COLO668 (cell line): Measurements from ENCODE around the gene BRPF3.
A peak's percentile ranks its signal among the peaks of the same experiment; 100 is the strongest.
"Not testable (repeated sequence)": the region's sequence is repeated elsewhere in the genome, so short reads cannot be mapped to it uniquely, and the experiment has no call there.

Source experiments
- DNase-seq: peaks from one replicate; lab custom pipeline; 2025; ENCODE audit not compliant: unreplicated experiment; lab: John Stamatoyannopoulos, UW

BRPF3 gene

GRCh38 chr6:36200154-36200891 lies 3.8 kb downstream of the BRPF3 start:
- no peak for DNase-seq

DNA sequence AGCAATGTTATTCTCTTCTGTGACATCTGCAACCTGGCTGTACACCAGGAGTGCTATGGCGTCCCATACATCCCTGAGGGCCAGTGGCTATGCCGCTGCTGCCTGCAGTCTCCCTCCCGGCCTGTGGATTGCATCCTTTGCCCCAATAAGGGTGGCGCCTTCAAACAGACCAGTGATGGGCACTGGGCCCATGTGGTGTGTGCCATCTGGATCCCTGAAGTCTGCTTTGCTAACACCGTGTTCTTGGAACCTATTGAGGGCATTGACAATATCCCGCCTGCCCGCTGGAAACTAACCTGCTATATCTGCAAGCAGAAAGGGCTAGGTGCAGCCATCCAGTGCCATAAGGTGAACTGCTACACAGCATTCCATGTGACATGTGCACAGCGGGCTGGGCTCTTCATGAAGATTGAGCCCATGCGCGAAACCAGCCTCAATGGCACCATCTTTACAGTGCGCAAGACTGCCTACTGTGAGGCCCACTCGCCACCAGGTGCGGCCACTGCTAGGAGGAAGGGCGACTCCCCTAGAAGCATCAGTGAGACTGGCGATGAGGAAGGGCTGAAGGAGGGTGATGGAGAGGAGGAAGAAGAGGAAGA lies 4.6 kb downstream of the BRPF3 start:
- no peak for DNase-seq

GRCh38 chr6:36201612-36202011 lies 5.1 kb downstream of the BRPF3 start:
- no peak for DNase-seq

DNA sequence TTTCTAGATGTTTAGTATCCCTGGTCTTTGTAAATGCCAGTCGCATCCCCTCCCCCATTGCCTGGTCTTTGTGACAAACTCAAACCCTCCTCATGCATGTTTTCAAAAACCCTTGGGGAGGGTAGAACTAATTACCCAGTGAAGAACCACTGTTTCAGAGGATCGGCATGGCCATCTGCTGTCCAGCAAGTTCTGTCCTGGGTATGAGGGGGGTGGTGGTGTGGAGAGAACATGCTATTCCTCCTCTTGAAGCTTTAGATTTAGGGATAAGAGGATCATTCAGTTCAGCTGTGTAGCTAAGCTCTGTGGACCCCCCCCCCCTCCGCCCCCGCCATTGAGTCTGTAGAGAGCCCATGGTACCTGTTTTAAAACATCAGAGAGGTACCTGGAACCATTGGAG lies 5.6 kb downstream of the BRPF3 start:
- no peak for DNase-seq

GRCh38 chr6:36204068-36204753 lies 7.7 kb downstream of the BRPF3 start:
- no peak for DNase-seq

DNA sequence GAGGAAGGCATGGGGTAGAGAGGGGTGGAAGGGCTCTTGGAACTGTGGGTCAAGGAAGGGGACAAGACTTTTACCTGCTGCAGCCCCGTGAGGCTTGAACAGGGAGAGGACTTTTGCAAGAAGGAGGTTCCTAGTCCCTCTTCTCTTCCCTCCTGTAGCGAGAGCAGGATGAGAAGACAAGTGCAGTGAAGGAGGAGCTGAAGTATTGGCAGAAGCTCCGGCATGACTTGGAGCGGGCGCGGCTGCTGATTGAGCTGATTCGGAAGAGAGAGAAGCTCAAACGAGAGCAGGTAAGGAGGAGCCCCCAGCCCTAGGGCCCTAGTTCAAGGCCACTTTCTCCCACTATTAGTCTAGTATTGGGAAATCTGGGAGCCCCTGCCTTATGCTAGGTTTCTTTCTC lies 10.6 kb downstream of the BRPF3 start:
- DNase-seq = no peak

DNA sequence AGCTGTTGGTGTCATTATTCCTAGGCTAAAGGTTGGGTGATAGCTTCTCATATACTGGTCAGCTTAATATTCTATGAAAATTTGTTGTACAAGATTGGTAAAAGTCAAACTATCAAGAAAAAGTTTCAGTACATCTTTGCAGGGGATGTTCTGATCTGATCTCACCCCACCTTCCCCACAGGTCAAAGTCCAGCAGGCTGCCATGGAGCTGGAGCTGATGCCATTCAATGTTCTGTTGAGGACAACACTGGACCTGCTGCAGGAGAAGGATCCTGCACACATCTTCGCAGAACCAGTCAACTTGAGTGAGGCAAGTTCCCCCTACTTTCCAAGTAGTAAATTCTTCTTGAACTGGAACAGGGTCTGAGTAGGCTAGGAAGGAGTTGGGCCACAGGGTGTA lies 13.1 kb downstream of the BRPF3 start:
- no peak for DNase-seq

DNA sequence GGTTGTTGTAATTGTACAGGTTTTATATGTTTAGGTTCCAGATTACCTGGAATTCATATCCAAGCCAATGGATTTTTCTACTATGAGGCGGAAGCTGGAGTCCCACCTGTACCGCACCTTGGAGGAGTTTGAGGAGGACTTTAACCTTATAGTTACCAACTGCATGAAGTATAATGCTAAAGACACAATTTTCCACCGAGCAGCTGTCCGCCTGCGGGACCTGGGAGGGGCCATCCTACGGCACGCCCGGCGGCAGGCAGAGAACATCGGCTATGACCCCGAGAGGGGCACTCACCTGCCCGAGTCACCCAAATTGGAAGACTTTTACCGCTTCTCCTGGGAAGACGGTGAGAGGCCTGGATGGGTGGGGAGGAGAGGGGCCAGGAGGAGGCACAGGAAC lies 13.6 kb downstream of the BRPF3 start:
- no peak for DNase-seq

- DNase-seq = no peak
These were observed 14.5 kb downstream of the BRPF3 start for GRCh38 chr6:36210886-36211595.

DNA sequence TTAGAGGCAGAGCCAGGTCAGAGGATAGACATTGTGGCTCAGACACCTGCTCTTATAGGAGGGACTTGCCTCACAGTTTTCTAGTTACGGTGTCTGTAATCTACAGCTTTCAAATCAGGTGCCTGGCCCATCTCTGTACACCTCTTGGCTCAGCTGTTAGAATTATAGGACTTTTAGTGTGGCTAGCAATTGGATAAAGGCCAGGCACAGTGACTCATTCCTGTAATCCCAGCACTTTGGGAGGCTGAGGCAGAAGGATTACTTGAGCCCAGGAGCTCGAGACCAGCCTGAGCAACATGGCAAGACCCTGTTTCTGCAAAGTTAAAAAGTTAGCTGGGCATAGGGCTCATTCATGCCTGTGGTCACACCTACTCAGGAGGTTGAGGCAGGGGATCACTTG lies 20.0 kb downstream of the BRPF3 start:
- no peak for DNase-seq

DNA sequence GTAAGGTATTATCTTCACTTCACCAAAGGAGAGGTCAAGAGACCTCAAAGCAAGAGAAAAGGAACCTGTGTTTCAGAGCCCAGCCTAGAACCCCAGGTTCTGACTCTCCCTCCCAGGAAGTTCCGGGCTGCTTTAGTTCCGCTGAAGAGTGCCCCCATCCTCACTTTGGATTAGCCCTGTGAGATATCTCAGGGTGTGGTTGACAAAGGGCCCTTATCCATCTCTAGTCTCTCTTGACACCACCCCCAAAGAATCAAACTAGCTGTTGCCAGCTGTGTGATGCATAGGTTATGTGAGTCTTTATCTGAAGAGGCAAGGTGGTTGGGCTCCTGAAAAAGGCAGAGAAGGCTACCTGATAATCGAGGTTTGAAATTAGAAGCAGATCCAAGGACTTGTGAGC lies 20.6 kb downstream of the BRPF3 start:
- DNase-seq = no peak

- DNase-seq = no peak
These were observed 21.4 kb downstream of the BRPF3 start for GRCh38 chr6:36217946-36218345.

- DNase-seq = not testable (repeated sequence)
These were observed 22.0 kb downstream of the BRPF3 start for GRCh38 chr6:36218516-36218915.

- no peak for DNase-seq
These were observed 22.5 kb downstream of the BRPF3 start for GRCh38 chr6:36219081-36219480.

- no peak for DNase-seq
These were observed 23.7 kb downstream of the BRPF3 start for GRCh38 chr6:36220226-36220625.

GRCh38 chr6:36221674-36222073 lies 25.1 kb downstream of the BRPF3 start:
- no peak for DNase-seq

DNA sequence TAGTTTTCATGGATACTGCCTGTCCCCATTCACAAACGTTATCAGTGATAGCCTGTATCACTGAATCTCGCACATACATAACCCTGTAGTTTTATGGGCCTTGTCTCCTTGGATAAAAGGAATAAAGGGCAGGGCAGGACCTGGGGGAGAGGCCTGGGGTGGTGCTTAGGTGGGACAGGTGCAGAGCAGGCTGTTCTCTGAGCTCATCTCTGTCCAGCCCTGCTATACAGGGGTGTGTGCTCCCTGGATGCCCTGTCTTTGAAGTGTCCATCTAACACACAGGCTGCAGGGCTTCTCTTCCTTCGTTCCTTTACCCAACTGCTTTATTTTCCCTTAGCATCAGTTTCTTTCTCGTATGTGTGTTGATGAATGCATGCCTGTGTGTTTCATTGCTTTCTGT lies 26.4 kb downstream of the BRPF3 start:
- DNase-seq = no peak

DNA sequence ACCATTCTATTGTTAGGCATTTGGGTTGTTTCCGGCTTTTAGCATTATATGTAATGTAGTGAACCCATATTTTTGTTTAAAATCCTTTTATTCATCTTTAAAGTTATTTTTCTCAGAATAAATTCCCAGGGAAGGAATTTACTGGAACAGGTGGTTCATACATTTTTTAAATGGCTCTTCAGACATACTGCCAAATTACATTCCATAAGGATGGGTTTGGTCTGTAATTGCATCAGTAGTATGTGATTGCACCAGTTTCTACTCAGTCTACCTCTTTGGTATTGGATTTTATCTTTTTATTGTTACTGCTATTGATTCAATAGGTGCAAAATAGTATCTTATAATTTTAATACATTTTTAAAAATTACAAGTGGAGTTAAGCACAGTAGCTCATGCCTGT lies 27.2 kb downstream of the BRPF3 start:
- no peak for DNase-seq

DNA sequence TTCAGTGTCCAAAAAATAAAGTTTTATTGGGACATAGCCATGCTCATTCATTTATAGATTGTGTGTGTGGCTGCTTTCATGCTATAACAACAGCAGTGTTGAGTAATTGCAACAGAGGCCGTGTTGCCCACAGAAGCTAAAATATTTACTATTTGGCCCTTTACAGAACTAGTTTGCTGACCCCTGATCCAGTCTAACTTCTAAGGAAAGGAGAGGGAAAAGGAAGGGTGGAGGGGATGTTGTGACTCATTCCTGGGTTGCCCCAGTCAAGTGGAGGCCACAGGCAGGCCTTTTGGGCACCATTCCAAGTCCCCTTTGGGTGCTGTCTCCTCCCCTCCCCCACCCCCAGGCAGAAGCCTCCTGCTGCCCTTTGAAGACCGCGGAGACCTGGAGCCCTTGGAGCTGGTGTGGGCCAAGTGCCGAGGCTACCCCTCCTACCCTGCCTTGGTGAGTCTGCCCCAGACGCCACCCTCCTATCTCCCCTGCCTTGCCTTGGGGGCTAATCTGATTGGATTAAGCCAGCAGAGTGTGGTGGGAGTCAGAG lies 28.4 kb downstream of the BRPF3 start:
- DNase-seq = peak; percentile 10

GRCh38 chr6:36226438-36227047 lies 30.0 kb downstream of the BRPF3 start:
- DNase-seq = no peak
